ENCODE results near the gene KRTAP10-9. TPM values are rescaled to one million over a fixed set of nuclear protein-coding genes. Genes with fewer than 3 reads are reported as not detected.
"Not testable (repeated sequence)": the region's sequence is repeated elsewhere in the genome, so short reads cannot be mapped to it uniquely, and the experiment has no call there.

The KRTAP10-9 gene
- total RNA-seq, 1 donor from 2014 or later: not detected

DNA sequence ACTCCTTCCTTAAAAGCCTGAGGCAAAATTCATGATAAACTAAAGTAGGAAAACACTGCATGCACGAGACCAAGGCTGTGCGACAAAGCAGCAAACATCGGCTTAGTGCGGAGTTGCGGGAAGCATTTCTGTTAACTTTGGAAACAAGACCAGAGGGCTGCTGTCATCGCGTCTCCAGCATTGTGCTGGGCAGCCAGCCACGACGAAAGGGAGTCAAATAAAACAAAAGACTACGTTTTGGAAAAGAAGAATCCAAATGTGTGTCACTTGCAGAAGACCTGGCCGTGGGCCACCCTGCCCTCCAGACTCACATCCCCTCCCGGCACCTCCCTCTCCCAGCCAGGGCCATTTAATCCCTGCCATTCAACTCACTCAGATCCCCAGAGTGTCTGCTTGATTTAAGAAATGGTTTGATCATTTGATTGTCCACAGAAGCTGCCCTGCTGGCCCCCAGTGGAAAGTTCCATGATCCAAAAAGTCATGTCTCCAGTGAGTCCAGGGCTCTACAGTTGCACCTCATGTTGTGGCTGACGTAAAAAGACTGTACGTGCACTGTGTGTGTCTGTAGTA is 16.9 kb downstream of the KRTAP10-9 start:
- no peaks in the 10 kb centered on the region for H3K27me3 ChIP-seq
- DNase-seq (ENCODE audit: extremely low spot score in 2 of 2): no peak
- intact Hi-C loops (cut with DNase I): no loop called here
- TF ChIP-seq POLR2AphosphoS5 (IDR thresholded peaks at IDR 0.05; ENCODE audit: insufficient read depth in 1 of 2, low read depth in 1 of 2): no peak
- no peak for TF ChIP-seq POLR2A (IDR thresholded peaks at IDR 0.05)
- TF ChIP-seq, protein P1, sequence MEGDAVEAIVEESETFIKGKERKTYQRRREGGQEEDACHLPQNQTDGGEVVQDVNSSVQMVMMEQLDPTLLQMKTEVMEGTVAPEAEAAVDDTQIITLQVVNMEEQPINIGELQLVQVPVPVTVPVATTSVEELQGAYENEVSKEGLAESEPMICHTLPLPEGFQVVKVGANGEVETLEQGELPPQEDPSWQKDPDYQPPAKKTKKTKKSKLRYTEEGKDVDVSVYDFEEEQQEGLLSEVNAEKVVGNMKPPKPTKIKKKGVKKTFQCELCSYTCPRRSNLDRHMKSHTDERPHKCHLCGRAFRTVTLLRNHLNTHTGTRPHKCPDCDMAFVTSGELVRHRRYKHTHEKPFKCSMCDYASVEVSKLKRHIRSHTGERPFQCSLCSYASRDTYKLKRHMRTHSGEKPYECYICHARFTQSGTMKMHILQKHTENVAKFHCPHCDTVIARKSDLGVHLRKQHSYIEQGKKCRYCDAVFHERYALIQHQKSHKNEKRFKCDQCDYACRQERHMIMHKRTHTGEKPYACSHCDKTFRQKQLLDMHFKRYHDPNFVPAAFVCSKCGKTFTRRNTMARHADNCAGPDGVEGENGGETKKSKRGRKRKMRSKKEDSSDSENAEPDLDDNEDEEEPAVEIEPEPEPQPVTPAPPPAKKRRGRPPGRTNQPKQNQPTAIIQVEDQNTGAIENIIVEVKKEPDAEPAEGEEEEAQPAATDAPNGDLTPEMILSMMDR (IDR thresholded peaks at IDR 0.05): no peak
- no peak overlapping the region for H3K4me3 ChIP-seq
- H3K4me1 ChIP-seq: no peaks in the 10 kb centered on the region
- no peaks in the 10 kb centered on the region for H3K9me3 ChIP-seq
- no peaks in the 10 kb centered on the region for H3K36me3 ChIP-seq
- no peak overlapping the region for H3K27ac ChIP-seq

DNA sequence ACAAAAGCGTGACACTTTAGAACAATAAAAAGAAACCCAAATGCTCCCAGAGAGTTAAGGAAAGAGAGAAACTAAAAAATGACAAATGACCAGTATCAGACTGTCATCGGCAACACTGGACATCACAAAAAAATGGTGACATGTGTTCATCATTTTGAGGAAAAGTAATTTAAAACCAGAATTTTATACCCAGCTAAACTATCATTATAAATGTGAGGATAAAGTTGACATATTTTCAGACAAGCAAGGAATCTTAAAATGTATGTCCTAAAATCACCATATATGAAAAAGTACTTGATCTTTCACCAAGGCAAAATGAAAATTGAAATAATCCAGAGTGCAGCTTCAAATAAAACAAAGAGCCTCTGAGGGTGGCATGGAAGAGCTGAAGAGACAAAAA is 18.0 kb downstream of the KRTAP10-9 start:
- intact Hi-C loops (cut with DNase I): no loop called here

DNA sequence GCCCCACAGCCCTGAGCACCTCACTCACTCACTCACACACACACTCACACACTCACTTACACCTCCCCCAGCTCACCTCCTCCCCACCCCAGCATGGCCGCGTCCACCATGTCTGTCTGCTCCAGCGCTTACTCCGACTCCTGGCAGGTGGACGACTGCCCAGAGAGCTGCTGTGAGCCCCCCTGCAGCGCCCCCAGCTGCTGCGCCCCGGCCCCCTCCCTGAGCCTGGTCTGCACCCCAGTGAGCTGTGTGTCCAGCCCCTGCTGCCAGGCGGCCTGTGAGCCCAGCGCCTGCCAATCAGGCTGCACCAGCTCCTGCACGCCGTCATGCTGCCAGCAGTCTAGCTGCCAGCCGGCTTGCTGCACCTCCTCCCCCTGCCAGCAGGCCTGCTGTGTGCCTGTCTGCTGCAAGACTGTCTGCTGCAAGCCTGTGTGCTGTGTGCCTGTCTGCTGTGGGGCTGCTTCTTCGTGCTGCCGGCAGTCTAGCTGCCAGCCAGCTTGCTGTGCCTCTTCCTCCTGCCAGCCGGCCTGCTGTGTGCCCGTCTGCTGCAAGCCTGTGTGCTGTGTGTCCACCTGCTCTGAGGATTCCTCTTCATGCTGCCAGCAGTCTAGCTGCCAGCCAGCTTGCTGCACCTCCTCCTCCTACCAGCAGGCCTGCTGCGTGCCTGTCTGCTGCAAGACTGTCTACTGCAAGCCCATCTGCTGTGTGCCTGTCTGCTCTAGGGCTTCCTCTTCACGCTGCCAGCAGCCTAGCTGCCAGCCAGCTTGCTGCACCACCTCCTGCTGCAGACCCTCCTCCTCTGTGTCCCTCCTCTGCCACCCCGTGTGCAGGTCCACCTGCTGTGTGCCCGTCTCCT is 19.7 kb downstream of the KRTAP10-9 start, which contains the start of gene KRTAP10-11:
TSS of gene KRTAP10-11 (plus strand) at position 49 of the 856 bp plus-strand sequence. CDS start at position 94, 45 bp downstream.
- H3K4me1 ChIP-seq; H3K27me3 ChIP-seq; H3K4me3 ChIP-seq; H3K36me3 ChIP-seq; H3K9me3 ChIP-seq; intact Hi-C loops (cut with DNase I); H3K27ac ChIP-seq: not testable (repeated sequence)
- peak in 1 of 2 donors; percentile 89 for DNase-seq (ENCODE audit: extremely low spot score in 2 of 2)

More for the DNA sequence above, 18.0 kb downstream of the KRTAP10-9 start:
- TF ChIP-seq, protein P1 (IDR thresholded peaks at IDR 0.05): no peak
- TF ChIP-seq POLR2A (IDR thresholded peaks at IDR 0.05) (no peak), POLR2AphosphoS5 (IDR thresholded peaks at IDR 0.05; ENCODE audit: insufficient read depth in 1 of 2, low read depth in 1 of 2) (no peak)
- Histone ChIP-seq H3K27me3 (no peaks in the 10 kb centered on the region), H3K9me3 (no peaks in the 10 kb centered on the region), H3K36me3 (no peaks in the 10 kb centered on the region), H3K4me1 (no peaks in the 10 kb centered on the region), H3K4me3 (no peak overlapping the region), H3K27ac (no peak overlapping the region)
- DNase-seq (ENCODE audit: extremely low spot score in 2 of 2): no peak

DNA sequence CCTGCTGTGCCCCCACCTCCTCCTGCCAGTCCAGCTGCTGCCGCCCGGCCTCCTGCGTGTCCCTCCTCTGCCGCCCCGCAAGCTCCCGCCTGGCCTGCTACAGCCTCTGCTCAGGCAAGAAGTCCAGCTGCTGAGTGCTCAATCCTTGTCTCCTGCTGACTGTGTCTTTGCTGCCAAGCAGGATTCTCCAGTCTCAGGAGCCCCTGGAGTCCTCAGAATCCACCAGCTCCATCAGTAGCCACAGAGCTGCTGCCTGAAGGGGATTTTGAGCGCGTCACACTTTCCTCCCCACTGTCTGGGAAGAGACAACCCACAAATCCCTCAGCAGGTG is 20.3 kb downstream of the KRTAP10-9 start:
- Histone ChIP-seq H3K9me3 (no peaks in the 10 kb centered on the region), H3K36me3 (no peaks in the 10 kb centered on the region), H3K4me1 (no peaks in the 10 kb centered on the region), H3K4me3 (no peak overlapping the region), H3K27ac (no peak overlapping the region), H3K27me3 (no peaks in the 10 kb centered on the region)
- intact Hi-C loops (cut with DNase I): no loop called here
- no peak for DNase-seq (ENCODE audit: extremely low spot score in 2 of 2)
- TF ChIP-seq, protein P1 (IDR thresholded peaks at IDR 0.05): no peak
- no peak for TF ChIP-seq POLR2A (IDR thresholded peaks at IDR 0.05)
- TF ChIP-seq POLR2AphosphoS5 (IDR thresholded peaks at IDR 0.05; ENCODE audit: insufficient read depth in 1 of 2, low read depth in 1 of 2): no peak

DNA sequence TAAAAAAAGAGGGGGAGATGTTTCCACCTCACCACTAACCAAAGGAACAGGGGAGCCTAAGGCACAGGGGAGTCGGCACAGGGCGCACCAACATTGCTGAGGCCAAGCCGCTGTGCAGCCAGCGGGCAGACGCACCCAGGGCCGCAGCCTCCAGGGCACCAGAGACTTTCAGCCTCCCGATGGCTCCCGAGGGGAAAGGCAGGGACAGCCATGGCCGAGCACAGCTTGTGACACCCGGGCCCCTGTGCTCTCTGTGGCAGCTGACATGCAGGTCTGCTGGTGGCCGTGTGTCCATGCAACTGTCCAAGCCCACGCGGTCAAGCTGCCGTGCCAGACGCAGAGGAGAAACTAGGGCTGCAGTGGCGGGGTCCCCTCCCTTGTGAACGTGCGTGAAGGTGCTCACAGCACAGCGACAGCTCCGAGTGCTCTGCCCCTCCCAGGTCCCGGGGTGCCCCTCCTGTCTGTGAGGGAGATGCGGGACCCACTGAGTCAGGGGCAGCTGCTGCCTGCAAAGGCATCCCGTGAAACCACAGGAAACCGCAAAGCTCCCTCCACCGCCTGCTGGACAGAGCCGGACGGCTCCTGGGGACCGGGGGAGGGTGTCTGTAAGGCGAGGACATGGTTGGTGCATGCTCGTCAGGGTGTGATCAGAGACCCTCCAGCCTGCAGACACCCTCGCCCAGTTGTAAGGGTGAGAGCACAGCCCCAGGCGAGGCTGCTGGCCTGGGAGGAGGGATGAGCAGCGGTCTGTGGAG is 21.8 kb downstream of the KRTAP10-9 start:
- Histone ChIP-seq H3K4me3 (no peak overlapping the region), H3K9me3 (no peaks in the 10 kb centered on the region), H3K36me3 (no peaks in the 10 kb centered on the region), H3K27ac (no peak overlapping the region), H3K27me3 (no peaks in the 10 kb centered on the region), H3K4me1 (no peaks in the 10 kb centered on the region)
- intact Hi-C loops (cut with DNase I): no loop called here
- TF ChIP-seq POLR2AphosphoS5 (IDR thresholded peaks at IDR 0.05; ENCODE audit: insufficient read depth in 1 of 2, low read depth in 1 of 2) (no peak), POLR2A (IDR thresholded peaks at IDR 0.05) (no peak)
- TF ChIP-seq, protein P1 (IDR thresholded peaks at IDR 0.05): no peak
- no peak for DNase-seq (ENCODE audit: extremely low spot score in 2 of 2)

All from vagina (tissue), 2 donors.